Liver (tissue), 9 donors: ENCODE data around the gene HOMER1. TPM values are rescaled to one million over a fixed set of nuclear protein-coding genes. Genes with fewer than 3 reads are reported as not detected.

ENCODE experiments used
- DNase-seq: peaks from one replicate; pipeline ENCODE4 v3.0.0-alpha.2; 2017; ENCODE audit warnings: low spot score
- H3K27ac ChIP-seq, 2 donors: one replicate each; pipeline ENCODE4 v1.7.0; 2013; ENCODE audit warnings: inconsistent platforms in 2 of 2, low read length in 2 of 2, control low read depth in 1 of 2, low read depth in 1 of 2, mild to moderate bottlenecking in 1 of 2
- H3K27me3 ChIP-seq, 4 donors: one replicate each; pipeline versions ENCODE4 v1.6.1 to v1.7.0; 2013; ENCODE audit warnings: low read length in 3 of 4, inconsistent platforms in 1 of 4, mild to moderate bottlenecking in 1 of 4, moderate library complexity in 1 of 4; ENCODE audit not compliant: control insufficient read depth in 4 of 4, insufficient read depth in 4 of 4
- H3K36me3 ChIP-seq, 4 donors: one replicate each; pipeline versions ENCODE4 v1.6.1 to v1.7.0; 2013; ENCODE audit warnings: low read length in 3 of 4, mild to moderate bottlenecking in 3 of 4, low read depth in 1 of 4, moderate library complexity in 1 of 4; ENCODE audit not compliant: control insufficient read depth in 4 of 4, insufficient read depth in 3 of 4
- H3K4me1 ChIP-seq, 4 donors: one replicate each; pipeline versions ENCODE4 v1.6.1 to v1.7.0; 2013; ENCODE audit warnings: low read length in 3 of 4, mild to moderate bottlenecking in 3 of 4, moderate library complexity in 1 of 4; ENCODE audit not compliant: control insufficient read depth in 4 of 4, insufficient read depth in 4 of 4
- H3K4me3 ChIP-seq, 3 donors: one replicate each; pipeline versions ENCODE4 v1.6.1 to v1.7.0; 2013; ENCODE audit warnings: low read length in 3 of 3, control low read depth in 1 of 3, low read depth in 1 of 3, mild to moderate bottlenecking in 1 of 3
- H3K9ac ChIP-seq, 2 donors: one replicate each; pipeline ENCODE4 v1.7.0; 2013; ENCODE audit warnings: low read length in 2 of 2, mild to moderate bottlenecking in 2 of 2, moderate library complexity in 2 of 2, control low read depth in 1 of 2, low read depth in 1 of 2
- H3K9me3 ChIP-seq, 4 donors: one replicate each; pipeline versions ENCODE4 v1.6.1 to v1.7.0; 2013; ENCODE audit warnings: low read length in 3 of 4; ENCODE audit not compliant: control insufficient read depth in 4 of 4
- EGR1 ChIP-seq, 2 donors: IDR thresholded peaks; 2 replicates each; pipeline ENCODE4 v1.6.1; 2016 to 2018; ENCODE audit warnings: antibody characterized with exemption in 2 of 2, low read depth in 2 of 2
- FOXA1 ChIP-seq: IDR thresholded peaks from 2 replicates; pipeline ENCODE4 v1.6.1; 2016; ENCODE audit warnings: antibody characterized with exemption
- FOXA2 ChIP-seq: IDR thresholded peaks from 2 replicates; pipeline ENCODE4 v1.6.1; 2016; ENCODE audit warnings: antibody characterized with exemption
- GABPA ChIP-seq, 2 donors: IDR thresholded peaks in 1 of 2; conservative IDR thresholded peaks in 1 of 2; 2 replicates each; pipeline ENCODE4 v1.6.1; 2016; ENCODE audit warnings: antibody characterized with exemption in 2 of 2, mild to moderate bottlenecking in 1 of 2, moderate library complexity in 1 of 2
- HNF4A ChIP-seq, 2 donors: conservative IDR thresholded peaks; 2 replicates each; pipeline ENCODE4 v1.6.1; 2016; ENCODE audit warnings: antibody characterized with exemption in 2 of 2, mild to moderate bottlenecking in 2 of 2
- HNF4G ChIP-seq: IDR thresholded peaks from 2 replicates; pipeline ENCODE4 v1.6.1; 2016; ENCODE audit warnings: antibody characterized with exemption
- JUND ChIP-seq, 2 donors: IDR thresholded peaks; 2 replicates each; pipeline ENCODE4 v1.6.1; 2016; ENCODE audit warnings: antibody characterized with exemption in 2 of 2
- NR2F2 ChIP-seq: IDR thresholded peaks from 2 replicates; pipeline ENCODE4 v1.6.1; 2016; ENCODE audit warnings: antibody characterized with exemption
- RXRA ChIP-seq, 2 donors: IDR thresholded peaks; 2 replicates each; pipeline ENCODE4 v1.6.1; 2017 to 2018; ENCODE audit warnings: antibody characterized with exemption in 2 of 2, mild to moderate bottlenecking in 1 of 2
- SP1 ChIP-seq: IDR thresholded peaks from 2 replicates; pipeline ENCODE4 v1.6.1; 2018; ENCODE audit warnings: antibody characterized with exemption, mild to moderate bottlenecking
- TAF1 ChIP-seq: conservative IDR thresholded peaks from 2 replicates; pipeline ENCODE4 v1.6.1; 2016; ENCODE audit warnings: antibody characterized with exemption, mild to moderate bottlenecking
- YY1 ChIP-seq: IDR thresholded peaks from 2 replicates; pipeline ENCODE4 v1.6.1; 2016; ENCODE audit warnings: antibody characterized with exemption, mild to moderate bottlenecking
- ZBTB33 ChIP-seq: IDR thresholded peaks from 2 replicates; pipeline ENCODE4 v1.6.1; 2016; ENCODE audit warnings: antibody characterized with exemption
- WGBS: extraction: QIAGEN DNeasy Blood & Tissue Kit; methylation state at CpG from one replicate; pipeline ENCODE4 v1.1.7; 2013; 5-methylcytosine and 5-hydroxymethylcytosine counted together
- polyA plus RNA-seq, 2 donors: library from polyadenylated mRNA; stranded (reverse) in 1 of 2; unstranded in 1 of 2; fragments of 200-250 nt in 1 of 2; fragments of >200 nt in 1 of 2; fragmentation: Nextera tagmentation in 1 of 2; extraction: Ambion mirVana in 1 of 2; gene quantifications; one replicate each; pipeline versions ENCODE4 v1.2.1 to v1.2.3, GENCODE V29; 2013 to 2015
- total RNA-seq, 2 donors: library from RNA; depleted of rRNA; stranded (reverse); fragments of >200 nt; gene quantifications; one replicate each; pipeline ENCODE4 v1.2.3, GENCODE V29; 2014
- TF ChIP-seq, protein P1 (sequence below): fragments of 150-350 bp; IDR thresholded peaks from 2 replicates; pipeline ENCODE4 v1.5.1; 2017; ENCODE audit warnings: improper control_type of control experiment, low read depth, low read length; ENCODE audit not compliant: missing input control
- donor health status: healthy.
- donor health status: healthy.
- donor health status: healthy.
- donor health status: healthy.
- donor health status: healthy.

The HOMER1 gene
- total and polyA plus RNA-seq, 4 donors, result 0.33 to 8.7 (median 1.2) TPM

GRCh38 chr5:79436821-79437220 lies 77.1 kb downstream of the HOMER1 start:
- no peak overlapping the region for H3K4me3 ChIP-seq
- no peaks in the 10 kb centered on the region for H3K9me3 ChIP-seq
- no peaks in the 10 kb centered on the region for H3K4me1 ChIP-seq
- no peak overlapping the region for H3K27ac ChIP-seq
- H3K27me3 ChIP-seq, result no peaks in the 10 kb centered on the region
- TF ChIP-seq FOXA1, result no peak
- H3K36me3 ChIP-seq, result no peaks in the 10 kb centered on the region
- H3K9ac ChIP-seq, result no peak overlapping the region
- DNase-seq, result no peak
- WGBS, result 90% methylated on average over 2 of the region's 2 CpGs

- Histone ChIP-seq H3K4me1 (no peaks in the 10 kb centered on the region), H3K4me3 (no peak overlapping the region), H3K9ac (no peak overlapping the region), H3K36me3 (no peaks in the 10 kb centered on the region), H3K9me3 (no peaks in the 10 kb centered on the region), H3K27me3 (no peaks in the 10 kb centered on the region), H3K27ac (no peak overlapping the region)
- 91% methylated on average over 3 of the region's 3 CpGs for WGBS
- no peak for DNase-seq
- TF ChIP-seq NR2F2 (no peak), RXRA (IDR thresholded peaks at IDR 0.05) (no peak), SP1 (no peak), TAF1 (no peak), GABPA (IDR thresholded peaks at IDR 0.05 in 1 of 2, conservative IDR thresholded peaks at IDR 0.05 in 1 of 2) (no peak)
Measured at GRCh38 chr5:79436224-79436623, 77.7 kb downstream of the HOMER1 start.

- Histone ChIP-seq H3K4me1 (no peaks in the 10 kb centered on the region), H3K27ac (no peak overlapping the region), H3K9ac (no peak overlapping the region), H3K4me3 (no peak overlapping the region), H3K27me3 (no peaks in the 10 kb centered on the region), H3K36me3 (no peaks in the 10 kb centered on the region), H3K9me3 (no peaks in the 10 kb centered on the region)
- no peak for TF ChIP-seq RXRA (IDR thresholded peaks at IDR 0.05)
- TF ChIP-seq GABPA (IDR thresholded peaks at IDR 0.05 in 1 of 2, conservative IDR thresholded peaks at IDR 0.05 in 1 of 2), result no peak
- TF ChIP-seq, protein P1, sequence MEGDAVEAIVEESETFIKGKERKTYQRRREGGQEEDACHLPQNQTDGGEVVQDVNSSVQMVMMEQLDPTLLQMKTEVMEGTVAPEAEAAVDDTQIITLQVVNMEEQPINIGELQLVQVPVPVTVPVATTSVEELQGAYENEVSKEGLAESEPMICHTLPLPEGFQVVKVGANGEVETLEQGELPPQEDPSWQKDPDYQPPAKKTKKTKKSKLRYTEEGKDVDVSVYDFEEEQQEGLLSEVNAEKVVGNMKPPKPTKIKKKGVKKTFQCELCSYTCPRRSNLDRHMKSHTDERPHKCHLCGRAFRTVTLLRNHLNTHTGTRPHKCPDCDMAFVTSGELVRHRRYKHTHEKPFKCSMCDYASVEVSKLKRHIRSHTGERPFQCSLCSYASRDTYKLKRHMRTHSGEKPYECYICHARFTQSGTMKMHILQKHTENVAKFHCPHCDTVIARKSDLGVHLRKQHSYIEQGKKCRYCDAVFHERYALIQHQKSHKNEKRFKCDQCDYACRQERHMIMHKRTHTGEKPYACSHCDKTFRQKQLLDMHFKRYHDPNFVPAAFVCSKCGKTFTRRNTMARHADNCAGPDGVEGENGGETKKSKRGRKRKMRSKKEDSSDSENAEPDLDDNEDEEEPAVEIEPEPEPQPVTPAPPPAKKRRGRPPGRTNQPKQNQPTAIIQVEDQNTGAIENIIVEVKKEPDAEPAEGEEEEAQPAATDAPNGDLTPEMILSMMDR, result no peak
- TF ChIP-seq EGR1 (IDR thresholded peaks at IDR 0.05; ENCODE audit: low read depth in 2 of 2), result no peak
- TF ChIP-seq FOXA2, result no peak
- TF ChIP-seq SP1, result no peak
- TF ChIP-seq FOXA1, result no peak
- no peak for TF ChIP-seq ZBTB33
- TF ChIP-seq HNF4A (conservative IDR thresholded peaks at IDR 0.05), result no peak
- TF ChIP-seq TAF1, result no peak
- no peak for TF ChIP-seq YY1
- TF ChIP-seq JUND (IDR thresholded peaks at IDR 0.05), result no peak
- TF ChIP-seq HNF4G, result no peak
- no peak for DNase-seq
Measured at GRCh38 chr5:79430196-79430595, 83.7 kb downstream of the HOMER1 start.
